Measurements from ENCODE around the gene CIART.

GRCh38 chr1:150320667-150320978 is 38.3 kb downstream of the CIART start:
- TF ChIP-seq CTCF (IDR thresholded peaks at IDR 0.05; ENCODE audit: low read depth, low read length) (no peak), EZH2phosphoT487 (IDR thresholded peaks at IDR 0.05; ENCODE audit: low read depth) (no peak)

Data from OCI-LY3 (cell line).